ENCODE measurements around the gene TMEM151B.

GRCh38 chr6:44333273-44333919 lies 63.1 kb downstream of the TMEM151B start:
- TF ChIP-seq CTCF (IDR thresholded peaks at IDR 0.05) (no peak), POLR2AphosphoS5 (IDR thresholded peaks at IDR 0.05) (no peak), EP300 (IDR thresholded peaks at IDR 0.05) (no peak)

Data from upper lobe of left lung (tissue), 4 donors.